GM19025 (cell line): ENCODE measurements around the gene PWP1.
"Not testable (repeated sequence)": the region's sequence is repeated elsewhere in the genome, so short reads cannot be mapped to it uniquely, and the experiment has no call there.

Experiments used
- ATAC-seq: cut with Tn5 transposase; IDR thresholded peaks from one replicate; pipeline ENCODE4 v1.9.1; 2021; ENCODE audit warnings: mild to moderate bottlenecking, low read depth, moderate library complexity; ENCODE audit not compliant: unreplicated experiment

PWP1 gene

DNA sequence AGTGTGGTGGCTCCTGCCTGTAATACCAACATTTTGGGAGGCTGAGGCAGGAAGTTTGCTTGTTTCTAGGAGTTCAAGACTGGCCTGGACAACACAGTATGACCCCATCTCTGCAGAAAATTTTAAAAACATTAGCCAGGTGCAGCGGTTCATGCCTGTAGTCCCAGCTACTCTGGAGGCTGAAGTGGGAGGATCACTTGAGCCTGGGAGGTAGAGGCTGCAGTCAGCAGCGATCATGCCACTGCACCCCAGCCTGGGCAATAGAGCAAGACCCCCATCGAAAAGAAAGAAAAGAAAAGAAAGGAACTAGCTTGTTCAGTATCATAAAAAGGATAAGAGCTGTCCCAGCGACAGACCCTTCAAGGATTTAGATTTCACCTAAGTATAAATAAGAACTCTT lies 18.1 kb upstream of the PWP1 start:
- ATAC-seq = no peak

DNA sequence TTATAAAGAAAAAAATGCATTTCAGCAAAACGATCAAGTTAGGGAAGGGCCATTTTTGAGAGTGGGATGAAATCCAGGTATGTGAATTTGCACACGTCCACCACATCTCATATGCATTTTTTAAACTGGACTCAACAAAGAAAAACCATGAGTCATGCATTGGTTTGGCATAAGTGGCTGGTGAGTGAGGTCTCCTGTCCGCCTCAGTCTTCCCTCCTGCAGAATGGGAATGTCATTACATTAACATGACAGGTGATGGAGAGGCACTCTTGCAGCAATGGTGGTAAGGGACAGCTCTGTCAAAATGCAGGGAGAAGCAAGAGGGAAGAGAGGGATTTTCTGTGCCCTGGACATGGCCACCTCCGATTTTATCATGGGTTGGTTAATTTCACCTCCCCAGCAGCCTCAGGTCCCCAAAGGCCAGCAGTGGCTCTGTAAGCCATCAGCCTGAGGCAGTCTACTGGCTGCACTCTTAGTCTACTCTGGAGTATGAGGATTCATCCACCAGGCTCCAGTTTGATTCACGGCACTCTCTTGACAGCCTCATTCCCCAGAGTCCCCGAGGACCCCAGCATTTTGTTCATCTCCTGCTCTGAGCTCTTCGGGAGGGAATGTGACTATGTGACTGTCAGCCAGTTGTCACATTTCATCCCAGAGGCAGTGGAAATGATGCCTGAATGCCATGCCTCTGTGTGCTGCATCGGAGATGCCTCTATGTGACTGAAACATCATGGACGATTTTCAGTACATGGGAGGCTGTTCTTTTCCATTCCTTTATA lies 17.1 kb upstream of the PWP1 start:
- ATAC-seq = no peak

- ATAC-seq = no peak
Measured at GRCh38 chr12:107669946-107670345, 15.7 kb upstream of the PWP1 start.

- no peak for ATAC-seq
Measured at GRCh38 chr12:107670999-107671643, 14.5 kb upstream of the PWP1 start.

DNA sequence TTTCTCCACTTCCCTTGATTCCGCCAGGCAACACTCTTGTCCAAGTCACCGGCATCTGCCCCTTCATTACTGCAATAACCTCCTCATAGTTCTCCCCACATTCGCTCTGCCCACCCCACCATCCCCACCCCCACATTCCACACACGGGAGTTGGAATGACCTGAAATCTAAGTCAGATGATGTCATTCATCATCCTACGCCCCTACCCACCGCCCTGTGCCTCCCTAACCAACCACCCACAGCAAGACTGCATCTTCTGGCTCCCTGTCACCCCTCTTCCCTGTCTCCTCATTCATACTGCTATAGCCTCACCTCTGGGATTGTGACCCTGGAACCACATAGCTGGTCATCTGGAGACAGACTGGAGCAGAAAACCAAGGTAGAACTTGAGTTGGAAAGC lies 7.9 kb upstream of the PWP1 start:
- no peak for ATAC-seq

DNA sequence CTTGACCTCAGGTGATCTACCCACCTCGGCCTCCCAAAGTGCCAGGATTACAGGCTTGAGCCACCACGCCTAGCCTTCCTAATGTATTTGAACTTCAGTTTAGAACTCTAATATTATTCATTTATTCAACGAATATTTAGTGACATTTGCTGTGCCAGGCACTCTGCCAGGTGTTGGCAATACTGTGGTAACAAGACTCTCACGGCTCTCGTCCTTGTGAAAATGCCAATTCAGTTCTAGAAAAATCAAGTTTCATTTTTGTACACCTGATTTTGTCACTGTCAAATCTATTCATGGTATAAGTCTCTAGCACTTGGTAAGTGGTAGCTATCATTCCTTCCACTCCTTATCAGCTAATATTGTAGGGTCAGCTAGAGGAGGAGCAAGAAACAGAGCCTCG lies 6.3 kb upstream of the PWP1 start:
- ATAC-seq = no peak

- ATAC-seq = no peak
Measured at GRCh38 chr12:107681455-107681835, 4.2 kb upstream of the PWP1 start.

- no peak for ATAC-seq
Measured at GRCh38 chr12:107681836-107682820, 3.5 kb upstream of the PWP1 start.

- ATAC-seq = no peak
Measured at GRCh38 chr12:107684029-107684795, 1.4 kb upstream of the PWP1 start.

DNA sequence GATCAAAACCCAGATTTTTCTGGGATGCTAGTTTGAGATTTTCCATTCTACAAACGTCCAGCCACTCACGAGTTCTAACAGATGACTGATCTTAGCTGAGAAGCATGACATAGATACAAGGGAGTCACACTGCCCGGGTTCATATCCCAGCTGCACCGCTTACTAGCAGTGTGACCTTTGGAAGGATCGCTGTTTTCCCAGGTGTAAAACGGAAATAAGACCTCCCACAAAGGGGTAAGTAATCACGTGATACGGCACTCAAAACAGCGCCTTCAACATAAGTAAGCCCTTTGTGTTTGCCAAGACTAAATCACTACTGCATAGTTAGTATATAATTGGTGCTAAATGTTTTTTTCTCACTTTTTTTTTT lies 624 bp upstream of the PWP1 start:
- no peak for ATAC-seq

- not testable (repeated sequence) for ATAC-seq
Measured at GRCh38 chr12:107695772-107696171, 10.2 kb downstream of the PWP1 start.

DNA sequence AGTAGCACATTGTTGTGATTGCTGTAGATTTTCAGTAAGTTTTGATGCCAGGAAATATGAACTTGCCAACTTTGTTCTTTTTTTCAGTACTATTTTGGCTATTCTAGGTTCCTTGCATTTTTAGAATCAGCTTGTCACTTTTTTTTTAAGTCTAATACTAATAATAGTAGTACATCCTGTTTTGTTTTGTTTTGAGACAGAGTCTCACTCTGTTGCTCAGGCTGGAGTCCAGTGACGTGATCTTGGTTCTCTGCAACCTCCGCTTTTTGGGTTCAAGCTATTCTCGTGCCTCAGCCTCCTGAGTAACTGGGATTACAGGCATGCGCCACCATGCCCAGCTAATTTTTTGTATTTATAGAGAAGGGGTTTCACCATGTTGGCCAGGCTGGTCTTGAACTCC lies 16.5 kb downstream of the PWP1 start:
- ATAC-seq = no peak

DNA sequence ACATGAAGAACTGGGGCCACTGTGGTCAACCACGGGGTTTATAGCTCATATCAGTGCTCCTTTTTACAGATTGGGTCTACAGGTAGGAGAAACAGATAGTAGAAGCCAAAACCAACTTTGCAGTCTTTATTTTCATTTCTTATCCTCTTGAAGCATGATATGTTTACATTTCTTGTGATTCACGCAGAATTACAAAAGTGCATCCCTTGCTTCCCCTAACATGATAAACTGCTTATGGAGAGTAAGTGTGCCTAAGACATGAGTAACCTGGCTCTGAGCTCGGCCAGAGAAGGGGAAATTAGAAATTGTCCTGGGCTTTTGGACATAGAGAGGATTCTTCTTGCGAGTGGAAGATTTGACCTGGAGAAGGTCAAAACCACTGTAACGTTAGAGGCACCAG lies 18.4 kb downstream of the PWP1 start:
- no peak for ATAC-seq

- not testable (repeated sequence) for ATAC-seq
Measured at GRCh38 chr12:107705522-107705921, 19.9 kb downstream of the PWP1 start.

DNA sequence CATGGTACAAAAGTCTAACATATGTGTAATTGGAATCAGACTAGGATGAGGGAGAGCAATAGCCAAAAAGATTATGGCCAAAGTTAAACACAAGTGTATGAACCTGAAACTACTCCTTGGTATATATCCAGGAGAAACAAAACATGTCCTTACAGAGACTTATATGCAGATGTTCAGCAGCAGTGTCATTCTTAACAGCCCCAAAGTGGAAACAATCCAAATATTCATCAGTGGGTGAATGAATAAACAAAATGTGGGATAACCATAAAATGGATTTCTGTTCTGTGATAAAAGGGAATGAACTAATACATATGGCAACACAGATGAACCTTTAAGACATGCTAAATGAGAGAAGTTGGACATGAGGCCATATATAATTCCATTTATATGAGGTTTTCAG lies 30.2 kb downstream of the PWP1 start:
- no peak for ATAC-seq

DNA sequence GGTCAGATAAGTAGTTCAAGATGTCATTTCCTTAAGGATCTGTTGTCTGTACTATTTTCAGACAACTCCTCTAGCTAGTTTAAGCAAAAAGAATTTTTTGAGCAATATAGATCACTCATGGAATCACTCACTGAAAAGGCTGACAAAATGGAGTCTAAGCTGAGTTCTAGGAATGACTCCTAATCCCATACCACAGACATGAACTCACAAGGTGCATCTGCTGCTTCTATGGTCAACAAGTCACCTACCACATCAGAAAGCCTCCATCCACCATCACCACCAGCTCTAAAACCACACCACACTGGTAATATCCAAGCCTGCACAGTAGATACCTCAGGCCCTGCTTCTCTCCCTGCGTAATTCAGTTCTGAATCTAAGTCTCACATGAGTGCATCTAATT lies 33.0 kb downstream of the PWP1 start:
- ATAC-seq = no peak

DNA sequence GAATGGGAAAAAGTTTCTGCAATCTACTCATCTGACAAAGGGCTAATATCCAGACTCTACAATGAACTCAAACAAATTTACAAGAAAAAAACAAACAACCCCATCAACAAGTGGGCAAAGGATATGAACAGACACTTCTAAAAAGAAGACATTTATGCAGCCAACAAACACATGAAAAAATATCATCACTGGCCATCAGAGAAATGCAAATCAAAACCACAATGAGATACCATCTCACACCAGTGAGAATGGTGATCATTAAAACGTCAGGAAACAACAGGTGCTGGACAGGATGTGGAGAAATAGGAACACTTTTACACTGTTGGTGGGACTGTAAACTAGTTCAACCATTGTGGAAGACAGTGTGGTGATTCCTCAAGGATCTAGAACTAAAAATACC lies 41.7 kb downstream of the PWP1 start:
- ATAC-seq = not testable (repeated sequence)

DNA sequence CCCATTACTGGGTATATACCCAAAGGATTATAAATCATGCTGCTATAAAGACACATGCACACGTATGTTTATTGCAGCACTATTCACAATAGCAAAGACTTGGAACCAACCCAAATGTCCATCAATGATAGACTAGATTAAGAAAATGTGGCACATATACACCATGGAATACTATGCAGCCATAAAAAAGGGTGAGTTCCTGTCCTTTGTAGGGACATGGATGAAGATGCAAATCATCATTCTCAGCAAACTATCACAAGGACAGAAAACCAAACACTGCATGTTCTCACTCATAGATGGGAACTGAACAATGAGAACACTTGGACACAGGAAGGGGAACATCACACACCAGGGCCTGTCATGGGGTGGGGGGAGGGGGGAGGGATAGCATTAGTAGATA lies 42.1 kb downstream of the PWP1 start:
- not testable (repeated sequence) for ATAC-seq

- no peak for ATAC-seq
Measured at GRCh38 chr12:107730618-107731341, 45.2 kb downstream of the PWP1 start.

DNA sequence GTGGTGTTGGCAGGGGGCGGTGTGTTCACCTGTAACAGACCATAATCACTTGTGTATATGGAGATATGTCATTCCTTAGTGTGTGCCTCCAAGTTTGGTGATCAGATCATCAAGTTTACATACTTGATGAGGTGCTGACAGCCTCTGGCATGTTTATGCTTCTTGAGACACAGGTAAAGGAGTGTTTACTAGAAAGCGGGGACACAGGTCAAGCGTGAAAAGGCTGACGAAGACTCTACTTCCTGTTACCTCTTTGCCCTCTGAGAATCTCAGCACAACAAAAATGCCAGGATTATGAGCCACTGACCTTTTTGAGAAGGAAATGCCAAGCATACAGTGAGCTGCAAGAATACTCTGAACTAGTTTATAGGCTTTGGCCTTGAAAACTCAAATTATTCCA lies 45.8 kb downstream of the PWP1 start:
- ATAC-seq = no peak
